GM19438 (cell line): ENCODE measurements around the gene SMYD3.
"Not testable (repeated sequence)": the region's sequence is repeated elsewhere in the genome, so short reads cannot be mapped to it uniquely, and the experiment has no call there.

Source experiments
- ATAC-seq: cut with Tn5 transposase; IDR thresholded peaks from one replicate; pipeline ENCODE4 v1.9.1; 2021; ENCODE audit warnings: low read depth; ENCODE audit not compliant: unreplicated experiment

The SMYD3 gene

GRCh38 chr1:246083416-246083815, 423.7 kb downstream of the SMYD3 start:
- ATAC-seq: no peak

- ATAC-seq: no peak
Observed at GRCh38 chr1:246081856-246082668, 425.0 kb downstream of the SMYD3 start.

GRCh38 chr1:246081138-246081702, 425.9 kb downstream of the SMYD3 start:
- no peak for ATAC-seq

- ATAC-seq: no peak
Observed at GRCh38 chr1:246080031-246080430, 427.0 kb downstream of the SMYD3 start.

GRCh38 chr1:246078888-246079252, 428.2 kb downstream of the SMYD3 start:
- ATAC-seq: no peak

GRCh38 chr1:246078126-246078887, 428.8 kb downstream of the SMYD3 start:
- no peak for ATAC-seq

- ATAC-seq: no peak
Observed at GRCh38 chr1:246077476-246077875, 429.6 kb downstream of the SMYD3 start.

- ATAC-seq: no peak
Observed at GRCh38 chr1:246074421-246074820, 432.7 kb downstream of the SMYD3 start.

- ATAC-seq: no peak
Observed at GRCh38 chr1:246072456-246072955, 434.6 kb downstream of the SMYD3 start.

GRCh38 chr1:246071981-246072380, 435.1 kb downstream of the SMYD3 start:
- not testable (repeated sequence) for ATAC-seq

GRCh38 chr1:246071561-246071960, 435.5 kb downstream of the SMYD3 start:
- not testable (repeated sequence) for ATAC-seq

GRCh38 chr1:246069581-246069980, 437.5 kb downstream of the SMYD3 start:
- ATAC-seq: no peak

GRCh38 chr1:246068619-246069509, 438.2 kb downstream of the SMYD3 start:
- ATAC-seq: no peak

- ATAC-seq: no peak
Observed at GRCh38 chr1:246068217-246068512, 438.9 kb downstream of the SMYD3 start.

GRCh38 chr1:246067432-246068216, 439.5 kb downstream of the SMYD3 start:
- no peak for ATAC-seq

- no peak for ATAC-seq
Observed at GRCh38 chr1:246066573-246066972, 440.5 kb downstream of the SMYD3 start.

- no peak for ATAC-seq
Observed at GRCh38 chr1:246065592-246065991, 441.5 kb downstream of the SMYD3 start.

GRCh38 chr1:246064891-246065290, 442.2 kb downstream of the SMYD3 start:
- no peak for ATAC-seq

- no peak for ATAC-seq
Observed at GRCh38 chr1:246063013-246063616, 444.0 kb downstream of the SMYD3 start.
